T-cell (primary cell): ENCODE measurements around the gene LAGE3. TPM values are rescaled to one million over a fixed set of nuclear protein-coding genes. Genes with fewer than 3 reads are reported as not detected.
A peak's percentile ranks its signal among the peaks of the same experiment; 100 is the strongest.

ENCODE experiments used
- ATAC-seq, 4 experiments: fragments of 200-7000 bp in 3 of 4; fragments of 150-1000 bp in 1 of 4; cut with Tn5 transposase; replicated peaks in 1 of 4; 1 replicate in 3 of 4; 2 replicates in 1 of 4; pipeline ENCODE4 v1.10.0; 2021; ENCODE audit warnings: moderate library complexity in 3 of 4, mild to moderate bottlenecking in 2 of 4, moderate number of reproducible peaks in 1 of 4
- CTCF ChIA-PET, 2 donors: fragments of 300-600 bp; sonication (Branson Sonifier 250); formaldehyde crosslinking; loops; one replicate each; lab custom pipeline; 2022; ENCODE audit warnings: antibody characterized with exemption in 2 of 2; lab: Charles Lee
- POLR2A ChIA-PET, 2 donors: fragments of 300-600 bp; sonication (Branson Sonifier 250); formaldehyde crosslinking; loops; one replicate each; lab custom pipeline; 2022; ENCODE audit warnings: antibody characterized with exemption in 2 of 2; lab: Charles Lee
- DNase-seq, 35 experiments: peaks; one replicate each; pipeline versions ENCODE4 v3.0.0 to v3.0.0-alpha.2; 2013 to 2023
- H3K27ac ChIP-seq: one replicate; pipeline ENCODE4 v1.5.1; 2013; ENCODE audit warnings: low read length
- H3K27me3 ChIP-seq, 2 experiments: replicated peaks in 1 of 2; 1 replicate in 1 of 2; 2 replicates in 1 of 2; pipeline versions ENCODE4 v1.6.1 to v1.7.0; 2013; ENCODE audit warnings: low read length in 1 of 2, mixed read lengths in 1 of 2; ENCODE audit not compliant: control insufficient read depth in 2 of 2, insufficient read depth in 2 of 2; ENCODE audit errors: extremely low read depth in 1 of 2
- H3K36me3 ChIP-seq, 2 donors: 1 replicate in 1 of 2; 2 replicates in 1 of 2; pipeline versions ENCODE4 v1.6.1 to v1.7.0; 2013; ENCODE audit warnings: low read length in 1 of 2; ENCODE audit not compliant: control insufficient read depth in 2 of 2, insufficient read depth in 1 of 2; ENCODE audit errors: extremely low read depth in 1 of 2
- H3K4me1 ChIP-seq, 2 experiments: 1 replicate in 1 of 2; 2 replicates in 1 of 2; pipeline versions ENCODE4 v1.6.1 to v1.7.0; 2013; ENCODE audit warnings: low read length in 2 of 2, mixed read lengths in 1 of 2; ENCODE audit not compliant: insufficient read depth in 2 of 2, control insufficient read depth in 1 of 2; ENCODE audit errors: extremely low read depth in 1 of 2
- H3K4me3 ChIP-seq, 2 donors: 1 replicate in 1 of 2; 2 replicates in 1 of 2; pipeline versions ENCODE4 v1.5.1 to v1.7.0; 2013; ENCODE audit warnings: mild to moderate bottlenecking in 2 of 2, low read length in 1 of 2, moderate library complexity in 1 of 2; ENCODE audit not compliant: control insufficient read depth in 1 of 2; ENCODE audit errors: extremely low read depth in 1 of 2
- H3K9me3 ChIP-seq: 2 replicates; pipeline ENCODE4 v1.7.0; 2013
- H3K27ac Mint-ChIP-seq, 2 donors: one replicate each; pipeline ENCODE4 v1.8.0; 2020 to 2021; ENCODE audit warnings: mild to moderate bottlenecking in 2 of 2, mixed read lengths in 2 of 2
- H3K27me3 Mint-ChIP-seq, 2 donors: one replicate each; pipeline ENCODE4 v1.8.0; 2021 to 2022; ENCODE audit warnings: mixed read lengths in 2 of 2
- H3K36me3 Mint-ChIP-seq: one replicate; pipeline ENCODE4 v1.8.0; 2021; ENCODE audit warnings: mixed read lengths
- H3K4me1 Mint-ChIP-seq, 3 donors: one replicate each; pipeline ENCODE4 v1.8.0; 2020 to 2022; ENCODE audit warnings: mixed read lengths in 3 of 3, mild to moderate bottlenecking in 1 of 3
- H3K4me3 Mint-ChIP-seq, 3 donors: one replicate each; pipeline ENCODE4 v1.8.0; 2020 to 2022; ENCODE audit warnings: mild to moderate bottlenecking in 3 of 3, mixed read lengths in 3 of 3, moderate library complexity in 3 of 3
- H3K9me3 Mint-ChIP-seq, 3 donors: one replicate each; pipeline ENCODE4 v1.8.0; 2020 to 2022; ENCODE audit warnings: mixed read lengths in 3 of 3
- WGBS: methylation state at CpG from one replicate; pipeline ENCODE4 v1.1.5; 2013; ENCODE audit warnings: missing lambda C conversion rate; ENCODE audit not compliant: insufficient coverage; 5-methylcytosine and 5-hydroxymethylcytosine counted together
- total RNA-seq, 35 experiments: library from RNA in 6 of 35; stranded (reverse) in 6 of 35; fragments of 120-200 nt in 1 of 35; gene quantifications; one replicate each; pipeline versions ENCODE4 v1.2.1 to v1.2.4 and lab custom pipeline; 2013 to 2026

The LAGE3 gene
- total RNA-seq, 5 donors from 2014 or later (not counting 1 experiment from before 2014, with no cell fraction given): 12.7 to 25.4 (median 23.5) TPM

- ChIA-PET CTCF (no interaction called here), POLR2A (no interaction called here)
- Mint-ChIP-seq H3K27ac (peak overlapping the region; percentile 82 to 87), H3K36me3 (peaks cover 16% of the 10 kb centered on the region), H3K9me3 (peaks cover 0 to 2% (median 0%) of the 10 kb centered on the region in 3 donors), H3K4me1 (peaks cover 33 to 36% (median 33%) of the 10 kb centered on the region in 3 donors), H3K27me3 (peaks cover 0 to 9% of the 10 kb centered on the region in 2 donors), H3K4me3 (peak overlapping the region in 1 of 3 donors; percentile 56)
- H3K4me1 ChIP-seq: peaks cover 0 to 39% of the 10 kb centered on the region in 2 experiments
- H3K27me3 ChIP-seq: no peaks in the 10 kb centered on the region
- H3K27ac ChIP-seq: peak overlapping the region; percentile 71
- ATAC-seq (no peak), DNase-seq (no peak)
- no peaks in the 10 kb centered on the region for H3K9me3 ChIP-seq
- 40% methylated on average over 1 of the region's 12 CpGs for WGBS
- H3K36me3 ChIP-seq: peaks cover 4 to 15% of the 10 kb centered on the region in 2 donors
- H3K4me3 ChIP-seq: no peak overlapping the region
Observed at GRCh38 chrX:154511761-154512160, 32.7 kb upstream of the LAGE3 start.

DNA sequence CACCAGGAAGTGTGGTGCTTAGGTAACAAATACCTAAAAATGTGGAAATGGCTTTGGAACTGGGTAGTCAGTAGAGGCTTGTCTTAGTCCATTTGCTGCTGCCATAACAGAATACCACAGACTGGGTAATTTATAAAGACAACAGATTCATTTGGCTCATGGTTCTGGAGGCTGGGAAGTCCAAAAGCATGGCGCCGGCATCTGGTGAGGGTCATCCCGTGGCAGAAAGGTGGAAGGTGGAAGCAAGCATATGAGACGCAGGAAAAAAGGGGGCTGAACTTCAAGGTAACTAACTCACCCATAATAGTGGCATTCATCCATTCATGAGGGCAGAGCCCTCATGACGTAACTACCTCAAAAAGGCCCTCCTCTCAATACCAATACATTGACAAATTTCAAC is 30.4 kb upstream of the LAGE3 start:
- Histone ChIP-seq H3K4me1 (peaks cover 0 to 26% of the 10 kb centered on the region in 2 experiments), H3K27me3 (no peaks in the 10 kb centered on the region), H3K36me3 (peaks cover 4 to 27% of the 10 kb centered on the region in 2 donors), H3K4me3 (no peak overlapping the region), H3K9me3 (no peaks in the 10 kb centered on the region), H3K27ac (no peak overlapping the region)
- POLR2A ChIA-PET: no interaction called here
- Mint-ChIP-seq H3K27me3 (peaks cover 0 to 9% of the 10 kb centered on the region in 2 donors), H3K4me1 (peaks cover 22 to 24% (median 23%) of the 10 kb centered on the region in 3 donors), H3K9me3 (peaks cover 0 to 2% (median 0%) of the 10 kb centered on the region in 3 donors), H3K4me3 (no peak overlapping the region), H3K27ac (no peak overlapping the region), H3K36me3 (peaks cover 19% of the 10 kb centered on the region)
- DNase-seq (no peak), ATAC-seq (no peak)
- no CpG with 5 or more reads among the region's 5 CpGs for WGBS
- CTCF ChIA-PET: no interaction called here

DNA sequence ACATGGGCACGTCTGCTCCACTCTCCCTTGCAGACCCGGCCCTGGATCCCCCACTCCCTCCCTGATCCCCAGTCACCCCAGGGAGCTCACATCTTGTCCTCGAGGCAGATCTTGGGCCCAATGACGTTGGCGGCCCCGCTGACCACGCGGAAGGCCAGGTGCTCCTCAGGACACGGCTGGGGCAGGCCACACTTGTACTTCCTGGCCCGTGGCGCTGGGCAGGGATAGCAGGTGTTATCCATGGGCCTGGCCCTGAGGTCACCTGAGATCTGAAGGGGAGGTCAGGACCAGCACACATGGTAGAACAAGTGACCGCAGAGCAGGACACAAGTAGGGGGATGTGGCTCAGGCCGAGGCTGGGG is 29.3 kb upstream of the LAGE3 start:
- Mint-ChIP-seq H3K4me1 (peaks cover 15 to 17% (median 16%) of the 10 kb centered on the region in 3 donors), H3K4me3 (no peak overlapping the region), H3K27me3 (peaks cover 0 to 3% of the 10 kb centered on the region in 2 donors), H3K36me3 (peaks cover 16% of the 10 kb centered on the region), H3K27ac (no peak overlapping the region), H3K9me3 (peaks cover 0 to 2% (median 0%) of the 10 kb centered on the region in 3 donors)
- peaks cover 0 to 21% of the 10 kb centered on the region in 2 experiments for H3K4me1 ChIP-seq
- POLR2A ChIA-PET: no interaction called here
- no peak overlapping the region for H3K4me3 ChIP-seq
- H3K9me3 ChIP-seq: no peaks in the 10 kb centered on the region
- no peaks in the 10 kb centered on the region for H3K27me3 ChIP-seq
- ATAC-seq: no peak
- CTCF ChIA-PET: no interaction called here
- H3K27ac ChIP-seq: no peak overlapping the region
- WGBS: 97% methylated on average over 7 of the region's 13 CpGs
- peaks cover 4 to 27% of the 10 kb centered on the region in 2 donors for H3K36me3 ChIP-seq
- DNase-seq: no peak

DNA sequence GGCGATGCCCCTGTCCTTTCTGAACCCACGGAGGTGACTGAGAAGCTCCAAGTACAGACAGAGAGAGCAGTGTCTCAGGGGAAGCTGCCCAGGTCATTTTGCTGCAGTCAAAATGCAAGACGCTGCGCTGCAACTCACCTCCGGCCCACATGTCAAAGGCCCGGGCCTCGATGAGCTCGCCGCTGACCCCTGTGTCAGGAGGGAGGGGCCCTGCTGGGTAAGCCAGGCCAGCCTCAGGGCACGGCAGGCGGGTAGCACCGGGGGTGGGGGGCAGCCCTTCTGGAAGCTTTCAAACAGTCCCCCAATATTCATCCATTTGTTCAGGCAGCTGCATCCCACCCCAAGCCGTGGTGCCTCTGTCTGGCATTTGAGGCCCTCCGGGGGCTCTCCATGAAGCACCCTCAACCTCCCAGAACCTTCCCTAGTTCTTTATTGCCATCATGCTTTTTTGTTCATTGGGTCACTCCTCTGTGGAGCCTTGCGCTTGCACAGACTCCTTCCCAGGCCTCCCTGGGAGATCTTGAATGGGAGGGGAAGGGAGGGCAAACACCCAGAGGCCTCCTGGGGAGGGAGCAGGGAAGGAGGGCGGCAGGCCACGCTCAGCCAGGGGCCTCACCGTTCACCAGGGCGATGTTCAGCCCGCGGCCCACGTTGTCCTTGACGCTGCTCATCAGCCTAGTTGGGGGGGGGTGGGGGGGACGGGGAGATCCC is 28.7 kb upstream of the LAGE3 start:
- Histone ChIP-seq H3K9me3 (no peaks in the 10 kb centered on the region), H3K36me3 (peaks cover 4 to 27% of the 10 kb centered on the region in 2 donors), H3K27me3 (no peaks in the 10 kb centered on the region), H3K4me3 (no peak overlapping the region), H3K27ac (no peak overlapping the region), H3K4me1 (peaks cover 0 to 18% of the 10 kb centered on the region in 2 experiments)
- DNase-seq (no peak), ATAC-seq (no peak)
- WGBS: 84% methylated on average over 6 of the region's 24 CpGs
- peaks cover 0 to 2% (median 0%) of the 10 kb centered on the region in 3 donors for H3K9me3 Mint-ChIP-seq
- peaks cover 16% of the 10 kb centered on the region for H3K36me3 Mint-ChIP-seq
- peaks cover 0 to 3% of the 10 kb centered on the region in 2 donors for H3K27me3 Mint-ChIP-seq
- ChIA-PET POLR2A (interaction anchor here in 1 of 2 donors (0.7 kb wide), 1 partner anchor 291 kb away, joined by 4 read pairs; no protein-coding TSS in a partner anchor), CTCF (no interaction called here)
- no peak overlapping the region for H3K27ac Mint-ChIP-seq
- H3K4me3 Mint-ChIP-seq: no peak overlapping the region
- H3K4me1 Mint-ChIP-seq: peaks cover 13 to 17% (median 15%) of the 10 kb centered on the region in 3 donors

DNA sequence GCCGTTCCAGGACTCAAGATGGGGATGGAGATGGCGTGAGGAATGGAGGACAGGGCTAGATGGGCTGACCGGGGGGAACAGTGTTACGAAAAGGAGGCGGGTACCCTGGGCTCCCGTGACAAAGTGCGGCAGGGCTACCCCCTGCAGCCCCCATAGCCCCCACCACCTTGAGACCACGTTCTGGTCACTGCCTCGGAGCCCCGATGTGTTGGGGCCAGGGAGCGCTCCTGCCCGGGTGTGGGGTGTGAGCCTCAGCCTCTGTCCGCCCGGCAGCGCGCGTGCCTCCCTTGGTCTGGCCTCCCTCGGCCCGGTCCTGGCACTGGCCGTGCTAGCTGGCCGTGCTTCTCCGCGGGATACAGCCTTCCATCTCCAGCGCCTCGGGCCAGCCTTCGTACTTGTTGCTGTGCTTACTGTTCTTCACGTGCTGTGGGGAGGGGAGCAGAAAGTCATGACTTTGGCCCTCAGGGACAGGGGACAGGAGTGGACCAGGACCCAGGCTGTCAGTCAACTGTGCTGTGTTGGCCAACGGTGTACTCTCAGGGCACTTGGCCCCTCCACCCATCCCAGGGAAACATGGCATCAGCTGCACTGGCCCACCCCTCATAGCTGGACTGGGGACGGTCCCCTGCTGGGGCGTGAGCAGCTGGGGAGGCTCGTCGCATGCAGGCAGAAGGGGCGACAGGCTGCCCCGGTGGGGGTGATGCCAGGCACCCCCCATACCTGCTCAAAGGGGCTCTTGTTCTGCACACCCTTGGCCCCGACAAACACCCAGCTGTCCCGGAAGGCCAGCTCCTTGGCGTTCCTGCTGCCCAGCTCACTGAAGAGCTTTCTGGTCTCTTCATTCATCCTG is 27.6 kb upstream of the LAGE3 start:
- H3K4me3 ChIP-seq: no peak overlapping the region
- H3K27ac ChIP-seq: no peak overlapping the region
- H3K9me3 ChIP-seq: no peaks in the 10 kb centered on the region
- DNase-seq: no peak
- ChIA-PET CTCF (no interaction called here), POLR2A (no interaction called here)
- H3K27ac Mint-ChIP-seq: no peak overlapping the region
- peaks cover 0 to 3% of the 10 kb centered on the region in 2 donors for H3K27me3 Mint-ChIP-seq
- WGBS: 95% methylated on average over 11 of the region's 37 CpGs
- H3K36me3 ChIP-seq: peaks cover 4 to 27% of the 10 kb centered on the region in 2 donors
- peaks cover 0 to 2% (median 0%) of the 10 kb centered on the region in 3 donors for H3K9me3 Mint-ChIP-seq
- no peaks in the 10 kb centered on the region for H3K27me3 ChIP-seq
- H3K4me1 ChIP-seq: peaks cover 0 to 9% of the 10 kb centered on the region in 2 experiments
- peaks cover 9 to 12% (median 12%) of the 10 kb centered on the region in 3 donors for H3K4me1 Mint-ChIP-seq
- H3K36me3 Mint-ChIP-seq: peaks cover 16% of the 10 kb centered on the region
- no peak for ATAC-seq
- no peak overlapping the region for H3K4me3 Mint-ChIP-seq

DNA sequence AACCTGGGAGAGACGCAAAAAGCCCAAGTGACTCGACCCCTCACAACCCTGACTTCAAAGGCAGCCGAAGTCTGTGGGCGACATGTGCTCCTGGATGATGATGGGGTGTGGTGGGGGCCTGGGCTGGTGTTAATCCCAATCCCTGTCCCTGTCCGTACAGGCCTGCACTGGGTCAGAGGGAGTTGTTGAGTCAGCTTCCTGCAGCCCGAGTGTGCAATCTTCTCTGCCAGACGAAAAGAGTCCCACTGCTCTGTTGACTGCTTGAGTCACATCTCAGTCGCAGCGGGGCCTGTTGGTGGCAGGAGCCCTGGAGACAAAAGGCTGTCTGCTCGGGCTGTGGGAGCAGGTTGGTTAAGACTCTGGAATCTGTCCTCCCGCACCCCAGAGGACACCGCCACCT is 26.7 kb upstream of the LAGE3 start:
- Mint-ChIP-seq H3K4me1 (peaks cover under 1 to 2% (median 2%) of the 10 kb centered on the region in 3 donors), H3K27ac (peak overlapping the region in 1 of 2 donors; percentile 16), H3K36me3 (peaks cover 16% of the 10 kb centered on the region), H3K9me3 (peaks cover 0 to 2% (median 0%) of the 10 kb centered on the region in 3 donors), H3K4me3 (no peak overlapping the region), H3K27me3 (peaks cover 0 to 3% of the 10 kb centered on the region in 2 donors)
- no peaks in the 10 kb centered on the region for H3K9me3 ChIP-seq
- POLR2A ChIA-PET: no interaction called here
- H3K27me3 ChIP-seq: no peaks in the 10 kb centered on the region
- DNase-seq (no peak), ATAC-seq (no peak)
- WGBS: 94% methylated on average over 7 of the region's 12 CpGs
- H3K4me3 ChIP-seq: no peak overlapping the region
- CTCF ChIA-PET: no interaction called here
- H3K36me3 ChIP-seq: peaks cover 4 to 27% of the 10 kb centered on the region in 2 donors
- no peaks in the 10 kb centered on the region for H3K4me1 ChIP-seq
- no peak overlapping the region for H3K27ac ChIP-seq
